ENCODE data around the gene FGD6.
A peak's percentile ranks its signal among the peaks of the same experiment; 100 is the strongest.
"Not testable (repeated sequence)": the region's sequence is repeated elsewhere in the genome, so short reads cannot be mapped to it uniquely, and the experiment has no call there.

The FGD6 gene

GRCh38 chr12:95237315-95237714 is 20.0 kb upstream of the FGD6 start:
- intact Hi-C loops (cut with DNase I), result no loop called here
- DNase-seq, result no peak

GRCh38 chr12:95235621-95236020 is 18.4 kb upstream of the FGD6 start:
- intact Hi-C loops (cut with DNase I); DNase-seq: not testable (repeated sequence)

GRCh38 chr12:95234187-95234586 is 16.9 kb upstream of the FGD6 start:
- intact Hi-C loops (cut with DNase I); DNase-seq: not testable (repeated sequence)

DNA sequence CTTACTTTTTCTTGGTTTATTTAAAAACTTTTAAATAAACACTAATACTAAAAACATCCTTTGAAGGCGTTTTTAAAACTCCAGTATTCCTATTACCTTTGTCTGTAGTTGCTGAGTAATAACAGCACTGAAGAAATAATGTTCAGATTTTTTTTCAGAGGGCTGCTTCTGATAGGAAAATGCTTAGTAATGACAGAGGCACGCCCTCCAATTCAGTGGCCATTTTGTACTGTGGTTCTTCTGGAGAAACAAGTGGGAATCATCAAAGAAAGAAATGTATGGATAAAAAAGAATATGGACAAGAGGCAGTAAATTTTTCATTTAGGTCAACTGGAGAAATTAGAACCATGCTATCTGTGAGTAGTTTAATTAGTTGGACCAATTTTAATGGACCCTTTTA is 13.9 kb upstream of the FGD6 start:
- intact Hi-C loops (cut with DNase I), result no loop called here

DNA sequence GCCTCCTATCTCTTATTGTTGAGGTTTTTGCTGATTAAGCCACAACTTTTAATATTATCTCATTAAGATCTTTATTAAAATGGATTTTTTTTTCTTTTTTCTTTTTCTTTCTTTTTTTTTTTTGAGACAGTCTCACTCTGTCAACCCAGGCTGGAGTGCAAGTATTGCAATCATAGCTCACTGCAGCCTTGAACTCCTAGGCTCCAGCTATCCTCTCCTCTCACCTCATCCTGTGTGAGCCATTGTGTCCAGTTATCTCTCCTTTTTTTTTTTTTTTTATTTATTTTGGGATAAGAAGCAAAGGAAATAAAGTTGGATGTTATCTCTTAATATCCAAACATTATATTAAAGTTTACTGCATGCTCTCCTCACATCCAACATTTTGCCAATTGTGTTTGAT is 13.0 kb upstream of the FGD6 start:
- intact Hi-C loops (cut with DNase I), result no loop called here

More for the DNA sequence above, 13.9 kb upstream of the FGD6 start:
- no peak for DNase-seq

DNA sequence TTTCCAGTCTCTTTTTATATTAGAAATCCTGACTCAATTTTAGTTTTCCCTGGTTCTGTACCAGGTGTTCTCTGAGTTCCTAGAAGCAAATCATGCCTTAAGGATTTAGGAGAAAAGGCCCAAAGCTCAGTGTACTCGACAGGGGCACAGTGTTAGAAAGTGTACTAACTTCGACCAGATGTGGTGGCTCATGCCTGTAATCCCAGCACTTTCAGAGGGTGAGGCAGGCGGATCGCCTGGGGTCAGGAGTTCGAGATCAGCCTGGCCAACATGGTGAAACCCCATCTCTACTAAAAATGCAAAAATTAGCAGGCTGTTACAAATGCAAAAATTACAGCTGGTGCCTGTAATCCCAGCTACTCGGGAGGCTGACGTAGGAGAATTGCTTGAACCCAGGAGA is 12.4 kb upstream of the FGD6 start:
- intact Hi-C loops (cut with DNase I), result no loop called here
- DNase-seq, result no peak

More for the DNA sequence above, 13.0 kb upstream of the FGD6 start:
- no peak for DNase-seq

GRCh38 chr12:95228617-95229016 is 11.3 kb upstream of the FGD6 start:
- intact Hi-C loops (cut with DNase I), result no loop called here
- DNase-seq, result no peak

GRCh38 chr12:95227818-95228356 is 10.6 kb upstream of the FGD6 start:
- DNase-seq, result no peak
- intact Hi-C loops (cut with DNase I), result no loop called here

DNA sequence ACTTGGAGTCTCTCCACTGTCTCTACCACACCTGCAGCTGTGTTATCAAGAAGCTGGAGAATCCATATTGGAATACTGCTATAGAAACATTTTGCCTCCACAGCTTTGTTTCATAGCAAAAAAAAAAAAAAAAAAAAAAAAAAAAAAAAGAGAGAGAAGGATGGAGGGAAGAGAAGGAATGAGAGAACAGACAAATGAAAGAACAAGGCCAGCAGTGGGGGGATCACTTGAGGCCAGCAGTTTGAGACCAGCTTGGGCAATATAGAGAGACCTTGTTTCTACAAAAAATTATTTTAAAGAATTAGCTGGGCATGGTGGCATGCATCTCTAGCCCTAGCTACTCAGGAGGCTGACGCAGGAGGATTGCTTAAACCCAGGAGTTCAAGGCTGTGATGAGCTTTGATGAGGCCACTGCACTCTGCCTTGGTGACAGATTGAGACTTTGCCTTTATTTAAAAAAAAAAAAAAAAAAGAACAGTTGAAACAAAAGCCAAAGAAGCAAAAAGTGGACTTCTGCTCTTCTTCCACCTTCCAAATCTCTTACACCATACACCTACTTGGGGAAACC is 8.5 kb upstream of the FGD6 start:
- DNase-seq, result no peak
- intact Hi-C loops (cut with DNase I), result no loop called here

GRCh38 chr12:95224202-95225170 is 7.2 kb upstream of the FGD6 start:
- DNase-seq, result no peak
- intact Hi-C loops (cut with DNase I), result no loop called here

- intact Hi-C loops (cut with DNase I), result no loop called here
- no peak for DNase-seq
Observed at GRCh38 chr12:95220726-95221125, 3.5 kb upstream of the FGD6 start.

DNA sequence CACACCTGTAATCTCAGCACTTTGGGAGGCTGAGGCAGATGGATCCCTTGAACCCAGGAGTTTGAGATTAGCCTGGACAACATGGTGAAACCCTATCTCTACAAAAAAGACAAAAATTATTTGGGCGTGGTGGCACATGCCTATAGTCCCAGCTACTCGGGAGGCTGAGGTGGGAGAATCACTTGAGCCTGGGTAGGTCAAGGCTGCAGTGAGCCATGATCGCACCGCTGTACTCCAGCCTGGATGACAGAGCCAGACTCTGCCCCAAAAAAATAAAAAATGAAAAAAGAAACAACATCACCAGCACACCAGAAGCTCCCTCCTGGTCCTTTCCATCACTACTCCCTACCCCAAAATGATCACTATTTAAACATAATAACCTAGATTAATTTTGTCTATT is 2.9 kb upstream of the FGD6 start:
- no peak for DNase-seq
- intact Hi-C loops (cut with DNase I), result no loop called here

DNA sequence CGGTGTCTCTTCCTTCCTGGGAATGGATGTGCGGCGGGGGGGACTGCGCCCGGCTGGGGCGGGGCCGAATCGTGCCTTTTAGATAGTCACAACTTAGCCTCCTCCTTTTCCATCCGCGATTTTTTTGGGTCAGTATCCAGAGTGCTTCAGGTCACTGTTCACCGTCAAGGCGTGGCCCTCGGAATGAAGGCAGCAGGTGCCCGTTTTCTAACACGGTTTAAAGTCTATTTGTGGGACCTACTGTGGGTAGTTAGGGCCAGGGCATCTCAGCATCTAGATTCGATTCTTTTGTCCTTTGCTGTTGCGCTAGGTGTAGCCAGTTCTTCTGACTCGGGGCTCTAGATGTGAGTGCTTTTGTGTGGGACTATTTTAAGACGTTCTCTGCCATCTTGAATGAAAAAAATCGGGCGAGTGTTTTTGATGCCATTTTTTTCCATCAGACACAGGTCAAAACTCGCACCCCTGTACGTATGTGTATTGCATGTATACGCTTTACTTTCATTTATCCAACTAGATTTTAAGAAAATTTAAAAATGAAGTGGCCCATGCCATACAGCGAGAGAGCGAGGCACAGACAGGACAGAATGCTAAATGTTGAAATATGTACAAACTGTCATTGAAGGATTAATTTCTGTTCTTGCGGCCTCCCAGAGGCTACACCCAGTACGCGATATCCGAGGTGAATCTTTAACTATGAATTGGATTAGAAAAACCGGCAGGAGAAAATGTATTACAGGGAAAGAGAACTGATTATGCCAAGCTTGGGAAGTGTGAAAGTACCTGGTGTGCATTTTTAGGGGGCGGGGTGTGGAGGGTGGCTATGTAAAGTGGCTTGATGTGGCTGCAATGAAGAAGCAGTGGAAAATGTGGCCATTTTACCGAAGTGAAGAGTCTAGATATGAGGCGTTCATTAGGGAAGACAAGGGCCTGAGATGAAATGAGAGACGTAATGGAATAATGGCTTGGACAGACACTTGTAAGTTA is 1.2 kb upstream of the FGD6 start:
- peak in 2 of 10 donors; percentile 41 to 93 for DNase-seq
- intact Hi-C loops (cut with DNase I), result loop anchor here (5.0 kb wide), 1 partner anchor 119 kb away; no protein-coding TSS in a partner anchor

GRCh38 chr12:95216711-95217376 is 423 bp downstream of the FGD6 start:
- peak in 1 of 10 donors; percentile 18 for DNase-seq
- intact Hi-C loops (cut with DNase I), result loop anchor here (1.0 to 5.0 kb wide), 4 partner anchors 100 to 258 kb away; partner anchors contain the start of genes METAP2 and NR2C1

DNA sequence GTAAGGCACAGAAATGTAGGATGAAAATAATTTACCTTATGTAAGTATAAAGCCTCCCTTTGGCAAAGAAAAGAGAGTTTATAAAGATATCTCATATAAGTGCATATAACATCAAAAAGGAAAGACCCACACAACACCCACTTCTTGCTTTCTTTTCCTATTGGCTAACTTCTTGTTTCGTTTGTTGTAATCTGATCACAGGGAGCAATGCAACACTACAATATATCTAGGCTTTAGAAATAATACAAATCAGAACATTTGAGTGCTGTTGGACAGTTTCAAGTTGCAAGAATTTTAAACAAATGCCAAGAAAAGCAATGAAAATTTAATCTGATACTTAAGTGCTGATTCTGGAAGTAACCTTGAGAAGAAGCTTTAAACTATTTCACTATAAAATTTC is 1.3 kb downstream of the FGD6 start:
- intact Hi-C loops (cut with DNase I), result loop anchor here (2.0 to 5.0 kb wide), 2 partner anchors 121 to 259 kb away; partner anchors contain the start of gene METAP2
- no peak for DNase-seq

DNA sequence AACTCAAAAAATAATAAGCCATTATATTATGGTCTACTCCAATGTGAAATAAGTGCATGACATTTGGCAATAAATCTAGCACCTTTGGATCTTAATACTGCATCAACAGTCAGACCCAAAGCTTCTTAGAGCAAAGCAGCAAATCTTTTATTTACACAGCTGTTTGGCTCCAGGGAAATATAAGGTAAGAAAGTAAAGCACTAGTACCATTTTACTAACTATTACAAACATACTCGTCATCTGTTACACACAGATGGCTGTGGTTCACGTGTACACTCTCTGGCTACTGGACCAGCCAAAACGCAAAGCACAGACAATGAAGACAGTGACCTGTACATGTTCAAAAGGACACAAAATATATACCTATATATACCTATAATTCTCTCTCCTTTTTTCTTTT is 2.8 kb downstream of the FGD6 start:
- no peak for DNase-seq
- intact Hi-C loops (cut with DNase I), result no loop called here

- no peak for DNase-seq
- intact Hi-C loops (cut with DNase I), result no loop called here
Observed at GRCh38 chr12:95213928-95214327, 3.3 kb downstream of the FGD6 start.

DNA sequence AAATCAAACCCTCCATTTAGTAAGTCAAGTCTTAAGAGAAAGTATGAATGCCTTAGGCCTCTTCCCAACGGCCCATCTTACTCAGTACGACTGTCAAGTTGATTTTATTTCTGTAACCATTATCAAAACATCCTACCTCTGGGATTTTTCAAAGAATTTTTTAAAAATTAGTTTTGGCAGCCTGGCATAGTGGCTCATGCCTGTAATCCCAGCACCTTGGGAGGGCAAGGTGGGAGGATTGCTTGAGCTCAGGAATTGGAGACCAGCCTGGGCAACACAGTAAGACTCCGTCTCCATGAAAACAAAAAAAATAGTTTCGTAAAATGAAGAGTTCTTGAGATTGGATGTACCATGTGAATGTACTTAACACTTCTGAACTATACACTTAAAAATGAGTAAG is 4.1 kb downstream of the FGD6 start:
- no peak for DNase-seq
- intact Hi-C loops (cut with DNase I), result no loop called here

GRCh38 chr12:95212586-95212985 is 4.7 kb downstream of the FGD6 start:
- no peak for DNase-seq
- intact Hi-C loops (cut with DNase I), result no loop called here

DNA sequence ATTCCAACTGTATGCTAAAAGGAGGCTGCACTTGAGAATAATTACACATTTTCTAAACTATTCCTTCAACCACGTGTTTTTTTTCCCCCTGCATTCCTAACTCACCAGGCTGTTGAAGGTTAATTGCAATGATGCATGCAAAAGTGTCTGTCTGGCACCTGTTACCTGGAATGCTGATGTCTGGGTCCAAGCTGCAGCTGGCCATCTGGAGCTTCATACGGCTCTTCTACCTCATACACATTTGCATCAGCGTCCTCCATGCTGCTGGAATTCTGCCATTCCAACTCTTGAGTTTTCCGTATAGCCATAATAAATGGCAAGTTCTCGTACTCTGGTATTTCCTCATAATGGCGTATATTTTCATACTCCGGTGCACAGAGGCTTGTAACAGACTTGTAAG is 8.6 kb downstream of the FGD6 start:
- intact Hi-C loops (cut with DNase I), result no loop called here
- no peak for DNase-seq
